Lower leg skin (tissue), 3 donors: ENCODE measurements around the gene LRP5.

Source experiments
- POLR2A ChIP-seq, 2 donors: fragments of 450-650 bp; IDR thresholded peaks; one replicate each; pipeline ENCODE4 v1.6.1; 2016 to 2017; ENCODE audit warnings: antibody characterized with exemption in 2 of 2, mild to moderate bottlenecking in 1 of 2, moderate library complexity in 1 of 2
- TF ChIP-seq, protein P1 (sequence below), 3 donors: fragments of 450-650 bp; IDR thresholded peaks; one replicate each; pipeline ENCODE4 v1.5.1; 2016; ENCODE audit warnings: antibody characterized with exemption in 3 of 3, mild to moderate bottlenecking in 3 of 3, moderate library complexity in 2 of 3

DNA sequence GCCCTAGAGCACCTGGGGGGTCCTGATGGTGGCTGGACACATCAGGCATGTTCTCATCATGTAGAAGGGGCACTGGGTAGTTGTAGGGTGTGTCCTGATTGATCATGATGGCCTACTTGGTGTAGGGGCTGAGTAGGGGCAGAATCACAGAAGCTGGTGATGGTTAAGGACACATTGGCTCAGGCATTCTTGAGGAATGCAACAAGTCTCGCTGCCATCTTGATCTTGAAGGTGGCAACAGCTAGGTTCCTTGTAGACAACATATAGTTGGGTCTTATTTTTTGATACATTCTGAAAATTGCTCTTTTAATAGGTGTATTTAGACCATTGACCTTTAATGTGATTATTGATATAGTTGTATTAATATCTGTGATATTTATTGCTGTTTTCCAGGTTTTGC, 176.2 kb downstream of the LRP5 start:
- TF ChIP-seq, protein P1, sequence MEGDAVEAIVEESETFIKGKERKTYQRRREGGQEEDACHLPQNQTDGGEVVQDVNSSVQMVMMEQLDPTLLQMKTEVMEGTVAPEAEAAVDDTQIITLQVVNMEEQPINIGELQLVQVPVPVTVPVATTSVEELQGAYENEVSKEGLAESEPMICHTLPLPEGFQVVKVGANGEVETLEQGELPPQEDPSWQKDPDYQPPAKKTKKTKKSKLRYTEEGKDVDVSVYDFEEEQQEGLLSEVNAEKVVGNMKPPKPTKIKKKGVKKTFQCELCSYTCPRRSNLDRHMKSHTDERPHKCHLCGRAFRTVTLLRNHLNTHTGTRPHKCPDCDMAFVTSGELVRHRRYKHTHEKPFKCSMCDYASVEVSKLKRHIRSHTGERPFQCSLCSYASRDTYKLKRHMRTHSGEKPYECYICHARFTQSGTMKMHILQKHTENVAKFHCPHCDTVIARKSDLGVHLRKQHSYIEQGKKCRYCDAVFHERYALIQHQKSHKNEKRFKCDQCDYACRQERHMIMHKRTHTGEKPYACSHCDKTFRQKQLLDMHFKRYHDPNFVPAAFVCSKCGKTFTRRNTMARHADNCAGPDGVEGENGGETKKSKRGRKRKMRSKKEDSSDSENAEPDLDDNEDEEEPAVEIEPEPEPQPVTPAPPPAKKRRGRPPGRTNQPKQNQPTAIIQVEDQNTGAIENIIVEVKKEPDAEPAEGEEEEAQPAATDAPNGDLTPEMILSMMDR (IDR thresholded peaks at IDR 0.05), result no peak
- TF ChIP-seq POLR2A (IDR thresholded peaks at IDR 0.05), result no peak
